ENCODE data around the gene ZNF417. TPM values are rescaled to one million over a fixed set of nuclear protein-coding genes. Genes with fewer than 3 reads are reported as not detected.
"Not testable (repeated sequence)": the region's sequence is repeated elsewhere in the genome, so short reads cannot be mapped to it uniquely, and the experiment has no call there.

The ZNF417 gene
- total RNA-seq, 1 experiment from 2014 or later, result 8.8 TPM

- Mint-ChIP-seq H3K4me3 (ENCODE audit: unreplicated experiment) (no peak overlapping the region), H3K36me3 (ENCODE audit: insufficient read depth, unreplicated experiment) (peaks cover 13% of the 10 kb centered on the region), H3K9me3 (ENCODE audit: unreplicated experiment) (peaks cover 12% of the 10 kb centered on the region), H3K27ac (ENCODE audit: low read depth, unreplicated experiment) (no peak overlapping the region), H3K4me1 (ENCODE audit: insufficient read depth, unreplicated experiment) (no peaks in the 10 kb centered on the region), H3K27me3 (ENCODE audit: insufficient read depth, unreplicated experiment) (no peaks in the 10 kb centered on the region)
- intact Hi-C loops (cut with micrococcal nuclease), result no loop called here
- no peak for DNase-seq (ENCODE audit: unreplicated experiment)
- CTCF ChIA-PET, result interaction anchor here (0.6 to 2.5 kb wide), 15 partner anchors 10 to 1063 kb away, joined by 3 to 12 read pairs (median 3); partner anchors contain the start of genes PEG3 and ZIM2
- no TSS peak for BruUV-seq (replicated peaks)
- TF ChIP-seq CTCF (IDR thresholded peaks at IDR 0.05; ENCODE audit: unreplicated experiment), result no peak
- POLR2A ChIA-PET, result no interaction called here
These were observed 12.7 kb downstream of the ZNF417 start for GRCh38 chr19:57903618-57904184.

GRCh38 chr19:57900311-57900710 is 16.1 kb downstream of the ZNF417 start:
- H3K27me3 Mint-ChIP-seq (ENCODE audit: insufficient read depth, unreplicated experiment), result no peaks in the 10 kb centered on the region
- no TSS peak for BruUV-seq (replicated peaks)

GRCh38 chr19:57890706-57891105 is 25.7 kb downstream of the ZNF417 start:
- BruUV-seq (replicated peaks); H3K4me1 Mint-ChIP-seq (ENCODE audit: insufficient read depth, unreplicated experiment); H3K27ac Mint-ChIP-seq (ENCODE audit: low read depth, unreplicated experiment); H3K4me3 Mint-ChIP-seq (ENCODE audit: unreplicated experiment); H3K36me3 Mint-ChIP-seq (ENCODE audit: insufficient read depth, unreplicated experiment); DNase-seq (ENCODE audit: unreplicated experiment); intact Hi-C loops (cut with micrococcal nuclease); POLR2A ChIA-PET; H3K27me3 Mint-ChIP-seq (ENCODE audit: insufficient read depth, unreplicated experiment): not testable (repeated sequence)
- peaks cover 15% of the 10 kb centered on the region for H3K9me3 Mint-ChIP-seq (ENCODE audit: unreplicated experiment)
- CTCF ChIA-PET, result interaction anchor here (0.6 to 1.0 kb wide), 3 partner anchors 12 to 72 kb away, joined by 3 to 4 read pairs (median 3); no protein-coding TSS in a partner anchor

More at GRCh38 chr19:57900311-57900710, 16.1 kb downstream of the ZNF417 start:
- ChIA-PET POLR2A (no interaction called here), CTCF (no interaction called here)
- Mint-ChIP-seq H3K4me3 (ENCODE audit: unreplicated experiment) (no peak overlapping the region), H3K9me3 (ENCODE audit: unreplicated experiment) (peaks cover 14% of the 10 kb centered on the region), H3K36me3 (ENCODE audit: insufficient read depth, unreplicated experiment) (peaks cover 4% of the 10 kb centered on the region), H3K27ac (ENCODE audit: low read depth, unreplicated experiment) (no peak overlapping the region), H3K4me1 (ENCODE audit: insufficient read depth, unreplicated experiment) (no peaks in the 10 kb centered on the region)
- intact Hi-C loops (cut with micrococcal nuclease), result no loop called here
- no peak for TF ChIP-seq CTCF (IDR thresholded peaks at IDR 0.05; ENCODE audit: unreplicated experiment)
- no peak for DNase-seq (ENCODE audit: unreplicated experiment)

- BruUV-seq (replicated peaks), result no TSS peak
- Mint-ChIP-seq H3K4me3 (ENCODE audit: unreplicated experiment) (no peak within 1 kb of the TSS), H3K9me3 (ENCODE audit: unreplicated experiment) (peaks cover 15% of the 10 kb centered on the region), H3K4me1 (ENCODE audit: insufficient read depth, unreplicated experiment) (no peaks in the 10 kb centered on the region), H3K27me3 (ENCODE audit: insufficient read depth, unreplicated experiment) (no peaks in the 10 kb centered on the region), H3K36me3 (ENCODE audit: insufficient read depth, unreplicated experiment) (no peaks in the 10 kb centered on the region), H3K27ac (ENCODE audit: low read depth, unreplicated experiment) (no peak within 1 kb of the TSS)
- peak; percentile 6 for TF ChIP-seq CTCF (IDR thresholded peaks at IDR 0.05; ENCODE audit: unreplicated experiment)
- POLR2A ChIA-PET, result no interaction called here
- intact Hi-C loops (cut with micrococcal nuclease), result no loop called here
- CTCF ChIA-PET, result no interaction called here
- DNase-seq (ENCODE audit: unreplicated experiment), result no peak
These were observed 27.7 kb downstream of the ZNF417 start, which contains the start of gene ZNF814 for GRCh38 chr19:57888560-57889231. ZNF814 (minus strand) TSS chr19:57889037; CDS start chr19:57888802, 235 bp downstream.
